ENCODE results near the gene FH. TPM values are rescaled to one million over a fixed set of nuclear protein-coding genes. Genes with fewer than 3 reads are reported as not detected.

Gene FH
- total and polyA plus RNA-seq, 8 donors, result 9.9 to 71.0 (median 48.4) TPM

GRCh38 chr1:241531195-241532161 is 11.9 kb upstream of the FH start:
- Histone ChIP-seq H3K27me3 (no peaks in the 10 kb centered on the region), H3K4me1 (peaks cover 0 to 6% (median 0%) of the 10 kb centered on the region in 4 donors), H3K9me3 (no peaks in the 10 kb centered on the region), H3K36me3 (no peaks in the 10 kb centered on the region), H3K27ac (peak overlapping the region in 4 of 5 donors; percentile 21 to 48 (median 44)), H3K4me3 (peak overlapping the region; percentile 30 to 47 (median 44))
- DNase-seq, result peak in 1 of 2 donors; percentile 80
- TF ChIP-seq POLR2AphosphoS5 (IDR thresholded peaks at IDR 0.05) (no peak), CTCF (IDR thresholded peaks at IDR 0.05) (peak in 5 of 7 experiments; percentile 17 to 70 (median 58)), POLR2A (IDR thresholded peaks at IDR 0.05) (no peak), EP300 (IDR thresholded peaks at IDR 0.05) (no peak)
- 3 to 9% (median 6%) methylated on average over 11 of the region's 11 CpGs for WGBS, 5 donors
- intact Hi-C loops (cut with DNase I; ENCODE audit: low total_unique reads), result loop anchor here (10.0 kb wide), 1 partner anchor 293 kb away; no protein-coding TSS in a partner anchor

DNA sequence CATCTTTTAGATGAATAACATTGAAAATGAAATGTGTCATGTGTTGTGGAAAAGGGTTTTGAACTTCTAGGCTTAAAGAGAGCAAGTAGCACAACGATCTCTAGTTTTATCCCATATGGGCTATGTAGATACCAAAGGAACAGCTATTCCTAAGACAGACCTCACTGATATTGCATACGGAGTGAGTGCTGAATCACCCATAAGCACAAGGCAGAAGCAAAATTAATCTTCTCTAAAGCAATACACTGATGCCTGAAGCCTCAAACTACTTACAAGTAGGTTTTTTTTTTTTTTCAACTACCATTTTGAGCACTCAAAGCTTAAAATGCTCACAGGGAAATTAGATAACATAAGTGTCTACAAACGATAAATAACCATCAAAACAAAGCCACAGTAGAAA is 7.6 kb upstream of the FH start:
- Histone ChIP-seq H3K36me3 (no peaks in the 10 kb centered on the region), H3K9me3 (no peaks in the 10 kb centered on the region), H3K4me1 (peaks cover 0 to 3% (median 0%) of the 10 kb centered on the region in 4 donors), H3K27ac (no peak overlapping the region), H3K27me3 (peaks cover 0 to 22% (median 0%) of the 10 kb centered on the region in 3 donors), H3K4me3 (no peak overlapping the region)
- DNase-seq, result no peak
- WGBS, 5 donors, result 49 to 68% (median 58%) methylated on average over 3 of the region's 3 CpGs
- intact Hi-C loops (cut with DNase I; ENCODE audit: low total_unique reads), result no loop called here
- no peak for TF ChIP-seq CTCF (IDR thresholded peaks at IDR 0.05)
- TF ChIP-seq EP300 (IDR thresholded peaks at IDR 0.05), result no peak
- no peak for TF ChIP-seq POLR2A (IDR thresholded peaks at IDR 0.05)
- no peak for TF ChIP-seq POLR2AphosphoS5 (IDR thresholded peaks at IDR 0.05)

DNA sequence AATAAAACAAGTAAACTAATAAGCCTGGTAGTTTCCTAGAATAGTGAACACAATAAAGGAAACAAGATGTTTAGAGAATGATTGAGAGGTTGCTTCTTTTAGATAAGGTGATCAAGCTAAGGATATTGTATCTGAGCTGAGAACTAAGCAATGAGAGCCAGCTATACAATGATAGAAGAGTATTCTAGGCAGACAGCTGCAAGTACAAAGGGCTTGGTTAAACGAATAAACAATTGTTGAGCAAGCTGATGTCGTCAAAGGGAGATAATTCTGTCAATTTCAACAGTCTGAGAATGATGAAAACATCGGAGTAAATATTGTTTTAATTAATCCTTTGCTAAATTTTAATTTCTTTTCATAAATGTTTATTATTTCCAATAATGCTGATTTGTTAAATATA is 5.5 kb upstream of the FH start:
- intact Hi-C loops (cut with DNase I; ENCODE audit: low total_unique reads), result no loop called here
- DNase-seq, result no peak
- Histone ChIP-seq H3K27ac (no peak overlapping the region), H3K4me3 (no peak overlapping the region), H3K4me1 (peaks cover 0 to 5% (median 2%) of the 10 kb centered on the region in 4 donors), H3K27me3 (peaks cover 0 to 27% (median 4%) of the 10 kb centered on the region in 3 donors), H3K36me3 (no peaks in the 10 kb centered on the region), H3K9me3 (no peaks in the 10 kb centered on the region)
- TF ChIP-seq EP300 (IDR thresholded peaks at IDR 0.05), result no peak
- TF ChIP-seq POLR2AphosphoS5 (IDR thresholded peaks at IDR 0.05), result no peak
- TF ChIP-seq CTCF (IDR thresholded peaks at IDR 0.05), result no peak
- TF ChIP-seq POLR2A (IDR thresholded peaks at IDR 0.05), result no peak
- WGBS, 5 donors, result 41 to 55% (median 48%) methylated on average over 3 of the region's 3 CpGs

- intact Hi-C loops (cut with DNase I; ENCODE audit: low total_unique reads), result no loop called here
- no peak for TF ChIP-seq POLR2AphosphoS5 (IDR thresholded peaks at IDR 0.05)
- no peak for TF ChIP-seq CTCF (IDR thresholded peaks at IDR 0.05)
- no peak for TF ChIP-seq POLR2A (IDR thresholded peaks at IDR 0.05)
- TF ChIP-seq EP300 (IDR thresholded peaks at IDR 0.05), result no peak
- H3K4me1 ChIP-seq, result peaks cover 8 to 27% (median 20%) of the 10 kb centered on the region in 4 donors
- 59 to 83% (median 70%) methylated on average over 2 of the region's 2 CpGs for WGBS, 5 donors
- no peak overlapping the region for H3K27ac ChIP-seq
- no peaks in the 10 kb centered on the region for H3K9me3 ChIP-seq
- peaks cover 0 to 1% (median 0%) of the 10 kb centered on the region in 4 donors for H3K36me3 ChIP-seq
- H3K4me3 ChIP-seq, result no peak overlapping the region
- no peak for DNase-seq
- H3K27me3 ChIP-seq, result peaks cover 0 to 27% (median 4%) of the 10 kb centered on the region in 3 donors
Measured at GRCh38 chr1:241521718-241522117, 2.2 kb upstream of the FH start.

All from stomach (tissue), 9 donors.